Dendritic cell treated with granulocyte-macrophage colony-stimulating factor and Interleukin-4, amounts not matched to agents 40 ng/mL and 50 ng/mL, for 4 days (primary cell): ENCODE results near the gene DCTN2.
A peak's percentile ranks its signal among the peaks of the same experiment; 100 is the strongest.

Experiments
- H3K27ac Mint-ChIP-seq: one replicate; pipeline ENCODE4 v1.8.0; 2022; ENCODE audit warnings: mild to moderate bottlenecking, mixed read lengths
- H3K27me3 Mint-ChIP-seq: one replicate; pipeline ENCODE4 v1.8.0; 2022; ENCODE audit warnings: mild to moderate bottlenecking, mixed read lengths
- H3K36me3 Mint-ChIP-seq: one replicate; pipeline ENCODE4 v1.8.0; 2022; ENCODE audit warnings: low read depth, mixed read lengths
- H3K4me1 Mint-ChIP-seq: one replicate; pipeline ENCODE4 v1.8.0; 2022; ENCODE audit warnings: low read depth, mixed read lengths
- H3K4me3 Mint-ChIP-seq: one replicate; pipeline ENCODE4 v1.8.0; 2022; ENCODE audit warnings: mild to moderate bottlenecking, moderate library complexity, mixed read lengths
- H3K9me3 Mint-ChIP-seq: one replicate; pipeline ENCODE4 v1.8.0; 2022; ENCODE audit warnings: mixed read lengths
- intact Hi-C: fragments of 100-400 bp; cut with micrococcal nuclease; formaldehyde crosslinking; loops from one replicate; pipeline ENCODE4 v1.15.0; 2022

Gene DCTN2

GRCh38 chr12:57549909-57550640 lies 3.1 kb upstream of the DCTN2 start, which contains the start of gene KIF5A:
KIF5A (plus strand) TSS chr12:57550044; CDS start chr12:57550272, 228 bp downstream.
- Mint-ChIP-seq H3K27ac (no peak within 1 kb of the TSS), H3K27me3 (peaks cover 53% of the 10 kb centered on the region), H3K4me1 (peaks cover 45% of the 10 kb centered on the region), H3K9me3 (no peaks in the 10 kb centered on the region), H3K36me3 (peaks cover 14% of the 10 kb centered on the region), H3K4me3 (peak within 1 kb of the TSS; percentile 66)
- intact Hi-C loops: loop anchor here (5.0 kb wide), 1 partner anchor 202 kb away; the partner anchor contains the start of gene CDK4

- Mint-ChIP-seq H3K4me3 (peak overlapping the region; percentile 66), H3K4me1 (peaks cover 51% of the 10 kb centered on the region), H3K27ac (no peak overlapping the region), H3K27me3 (peaks cover 48% of the 10 kb centered on the region), H3K36me3 (peaks cover 20% of the 10 kb centered on the region), H3K9me3 (no peaks in the 10 kb centered on the region)
- intact Hi-C loops: loop anchor here (5.0 kb wide), 1 partner anchor 203 kb away; the partner anchor contains the start of gene CDK4
Observed at GRCh38 chr12:57549203-57549908, 2.4 kb upstream of the DCTN2 start.

- H3K36me3 Mint-ChIP-seq: peaks cover 20% of the 10 kb centered on the region
- no peak overlapping the region for H3K4me3 Mint-ChIP-seq
- H3K27me3 Mint-ChIP-seq: peaks cover 44% of the 10 kb centered on the region
- intact Hi-C loops: loop anchor here (5.0 kb wide), 1 partner anchor 204 kb away; the partner anchor contains the start of gene CDK4
- H3K27ac Mint-ChIP-seq: no peak overlapping the region
- H3K4me1 Mint-ChIP-seq: peaks cover 56% of the 10 kb centered on the region
- no peaks in the 10 kb centered on the region for H3K9me3 Mint-ChIP-seq
Observed at GRCh38 chr12:57548488-57548887, 1.5 kb upstream of the DCTN2 start.

- no peak overlapping the region for H3K4me3 Mint-ChIP-seq
- H3K27ac Mint-ChIP-seq: no peak overlapping the region
- no peaks in the 10 kb centered on the region for H3K9me3 Mint-ChIP-seq
Observed at GRCh38 chr12:57548013-57548315, 972 bp upstream of the DCTN2 start.

GRCh38 chr12:57547288-57548012 lies 458 bp upstream of the DCTN2 start:
- H3K9me3 Mint-ChIP-seq: no peaks in the 10 kb centered on the region
- H3K27ac Mint-ChIP-seq: peak overlapping the region; percentile 91
- peaks cover 30% of the 10 kb centered on the region for H3K36me3 Mint-ChIP-seq
- H3K4me3 Mint-ChIP-seq: peak overlapping the region; percentile 91
- H3K27me3 Mint-ChIP-seq: peaks cover 38% of the 10 kb centered on the region
- intact Hi-C loops: loop anchor here (1.0 to 5.0 kb wide), 3 partner anchors 24 to 205 kb away; partner anchors contain the start of gene CDK4
- peaks cover 57% of the 10 kb centered on the region for H3K4me1 Mint-ChIP-seq

More at GRCh38 chr12:57548013-57548315, 972 bp upstream of the DCTN2 start:
- peaks cover 41% of the 10 kb centered on the region for H3K27me3 Mint-ChIP-seq
- intact Hi-C loops: loop anchor here (5.0 kb wide), 1 partner anchor 204 kb away; the partner anchor contains the start of gene CDK4
- peaks cover 57% of the 10 kb centered on the region for H3K4me1 Mint-ChIP-seq
- H3K36me3 Mint-ChIP-seq: peaks cover 25% of the 10 kb centered on the region

GRCh38 chr12:57545809-57546437 lies 1.1 kb downstream of the DCTN2 start:
- Mint-ChIP-seq H3K27ac (peak overlapping the region; percentile 91), H3K4me1 (peaks cover 57% of the 10 kb centered on the region), H3K27me3 (peaks cover 27% of the 10 kb centered on the region), H3K9me3 (no peaks in the 10 kb centered on the region), H3K36me3 (peaks cover 45% of the 10 kb centered on the region), H3K4me3 (peak overlapping the region; percentile 91)
- intact Hi-C loops: loop anchor here (5.0 kb wide), 1 partner anchor 206 kb away; the partner anchor contains the start of gene CDK4

GRCh38 chr12:57543581-57543980 lies 3.4 kb downstream of the DCTN2 start:
- Mint-ChIP-seq H3K36me3 (peaks cover 69% of the 10 kb centered on the region), H3K4me1 (peaks cover 40% of the 10 kb centered on the region), H3K27me3 (peaks cover 4% of the 10 kb centered on the region), H3K9me3 (no peaks in the 10 kb centered on the region), H3K4me3 (no peak overlapping the region), H3K27ac (no peak overlapping the region)
- intact Hi-C loops: no loop called here

- no peaks in the 10 kb centered on the region for H3K9me3 Mint-ChIP-seq
- peaks cover 84% of the 10 kb centered on the region for H3K36me3 Mint-ChIP-seq
- H3K4me1 Mint-ChIP-seq: peaks cover 31% of the 10 kb centered on the region
- no peak overlapping the region for H3K27ac Mint-ChIP-seq
- H3K4me3 Mint-ChIP-seq: no peak overlapping the region
- no peaks in the 10 kb centered on the region for H3K27me3 Mint-ChIP-seq
- intact Hi-C loops: no loop called here
Observed at GRCh38 chr12:57541717-57542116, 5.3 kb downstream of the DCTN2 start.

- intact Hi-C loops: no loop called here
- no peaks in the 10 kb centered on the region for H3K27me3 Mint-ChIP-seq
- no peaks in the 10 kb centered on the region for H3K9me3 Mint-ChIP-seq
- H3K4me1 Mint-ChIP-seq: peaks cover 25% of the 10 kb centered on the region
- H3K36me3 Mint-ChIP-seq: peaks cover 85% of the 10 kb centered on the region
- no peak overlapping the region for H3K4me3 Mint-ChIP-seq
- no peak overlapping the region for H3K27ac Mint-ChIP-seq
Observed at GRCh38 chr12:57541001-57541400, 6.0 kb downstream of the DCTN2 start.

- Mint-ChIP-seq H3K4me3 (no peak overlapping the region), H3K4me1 (peaks cover 11% of the 10 kb centered on the region), H3K27ac (no peak overlapping the region), H3K36me3 (peaks cover 92% of the 10 kb centered on the region), H3K9me3 (no peaks in the 10 kb centered on the region), H3K27me3 (no peaks in the 10 kb centered on the region)
- intact Hi-C loops: no loop called here
Observed at GRCh38 chr12:57539134-57539768, 7.7 kb downstream of the DCTN2 start.

GRCh38 chr12:57536597-57536942 lies 10.4 kb downstream of the DCTN2 start:
- no peaks in the 10 kb centered on the region for H3K9me3 Mint-ChIP-seq
- no peaks in the 10 kb centered on the region for H3K27me3 Mint-ChIP-seq
- H3K36me3 Mint-ChIP-seq: peaks cover 100% of the 10 kb centered on the region
- peaks cover 8% of the 10 kb centered on the region for H3K4me1 Mint-ChIP-seq
- no peak overlapping the region for H3K27ac Mint-ChIP-seq
- H3K4me3 Mint-ChIP-seq: no peak overlapping the region
- intact Hi-C loops: no loop called here

GRCh38 chr12:57535764-57536596 lies 11.0 kb downstream of the DCTN2 start:
- intact Hi-C loops: no loop called here
- Mint-ChIP-seq H3K36me3 (peaks cover 100% of the 10 kb centered on the region), H3K4me3 (no peak overlapping the region), H3K27ac (no peak overlapping the region), H3K27me3 (no peaks in the 10 kb centered on the region), H3K9me3 (no peaks in the 10 kb centered on the region), H3K4me1 (peaks cover 8% of the 10 kb centered on the region)
